Subcutaneous adipose tissue (tissue), 4 donors: ENCODE data around the gene GRAP2. TPM values are rescaled to one million over a fixed set of nuclear protein-coding genes. Genes with fewer than 3 reads are reported as not detected.

Source experiments
- CTCF ChIP-seq: fragments of 450-650 bp; IDR thresholded peaks from one replicate; pipeline ENCODE4 v1.5.1; 2016; ENCODE audit warnings: low read depth, mild to moderate bottlenecking, control low read depth, antibody characterized with exemption, moderate library complexity
- total RNA-seq, 4 donors: library from RNA; depleted of rRNA; stranded (reverse); fragments of >200 nt; gene quantifications; one replicate each; pipeline ENCODE4 v1.1.0, GENCODE V29; 2016

GRAP2 gene
- total RNA-seq, 4 donors from 2014 or later: 0.75 to 4.8 (median 1.4) TPM

- no peak for TF ChIP-seq CTCF
These were observed 27.9 kb downstream of the GRAP2 start for GRCh38 chr22:39928536-39929520.

GRCh38 chr22:39931251-39931650 is 30.4 kb downstream of the GRAP2 start:
- TF ChIP-seq CTCF: no peak

- TF ChIP-seq CTCF: no peak
These were observed 31.3 kb downstream of the GRAP2 start for GRCh38 chr22:39932166-39932565.

GRCh38 chr22:39932918-39933649 is 32.2 kb downstream of the GRAP2 start:
- TF ChIP-seq CTCF: no peak

GRCh38 chr22:39933741-39934140 is 32.9 kb downstream of the GRAP2 start:
- TF ChIP-seq CTCF: no peak

GRCh38 chr22:39935116-39935515 is 34.2 kb downstream of the GRAP2 start:
- TF ChIP-seq CTCF: no peak

GRCh38 chr22:39935612-39936011 is 34.7 kb downstream of the GRAP2 start:
- no peak for TF ChIP-seq CTCF
